ENCODE measurements around the gene CNTN4.

CNTN4 gene

GRCh38 chr3:2218816-2219215 is 120.2 kb downstream of the CNTN4 start:
- H3K27ac ChIP-seq (ENCODE audit: low read length): no peak overlapping the region
- H3K9me2 ChIP-seq (replicated peaks; ENCODE audit: insufficient read depth, low read length): no peaks in the 10 kb centered on the region
- no peak for DNase-seq
- no peaks in the 10 kb centered on the region for H4K20me1 ChIP-seq (ENCODE audit: insufficient read depth, low read length)
- no peaks in the 10 kb centered on the region for H3K9me3 ChIP-seq (replicated peaks; ENCODE audit: insufficient read depth, low read length)
- no peaks in the 10 kb centered on the region for H3K27me3 ChIP-seq (replicated peaks; ENCODE audit: insufficient read depth, low read length)
- H3K36me3 ChIP-seq (replicated peaks; ENCODE audit: insufficient read depth, low read length): no peaks in the 10 kb centered on the region
- H3F3A ChIP-seq (ENCODE audit: insufficient read depth, low read length): no peaks in the 10 kb centered on the region
- no peak overlapping the region for H2AFZ ChIP-seq (ENCODE audit: low read length)
- H3K4me3 ChIP-seq (ENCODE audit: low read length): no peak overlapping the region
- no peaks in the 10 kb centered on the region for H3K79me2 ChIP-seq (ENCODE audit: low read length)
- H3K4me2 ChIP-seq (ENCODE audit: low read depth, low read length): no peak overlapping the region
- no peak overlapping the region for H3K9ac ChIP-seq (ENCODE audit: low read length)
- H3K4me1 ChIP-seq (ENCODE audit: low read length): no peaks in the 10 kb centered on the region
- TF ChIP-seq EZH2phosphoT487 (IDR thresholded peaks at IDR 0.05; ENCODE audit: low read length) (no peak), EZH2 (optimal IDR thresholded peaks at IDR 0.05; ENCODE audit: low read depth, low read length) (no peak), CTCF (IDR thresholded peaks at IDR 0.05; ENCODE audit: low read length) (no peak)

GRCh38 chr3:2236203-2236602 is 137.5 kb downstream of the CNTN4 start:
- no peak overlapping the region for H3K4me2 ChIP-seq (ENCODE audit: low read depth, low read length)
- H3K4me3 ChIP-seq (ENCODE audit: low read length): no peak overlapping the region
- H3K9ac ChIP-seq (ENCODE audit: low read length): no peak overlapping the region
- no peaks in the 10 kb centered on the region for H3K27me3 ChIP-seq (replicated peaks; ENCODE audit: insufficient read depth, low read length)
- no peaks in the 10 kb centered on the region for H3K9me2 ChIP-seq (replicated peaks; ENCODE audit: insufficient read depth, low read length)
- H3K36me3 ChIP-seq (replicated peaks; ENCODE audit: insufficient read depth, low read length): no peaks in the 10 kb centered on the region
- no peaks in the 10 kb centered on the region for H3K4me1 ChIP-seq (ENCODE audit: low read length)
- H3F3A ChIP-seq (ENCODE audit: insufficient read depth, low read length): no peaks in the 10 kb centered on the region
- TF ChIP-seq EZH2phosphoT487 (IDR thresholded peaks at IDR 0.05; ENCODE audit: low read length) (no peak), EZH2 (optimal IDR thresholded peaks at IDR 0.05; ENCODE audit: low read depth, low read length) (no peak)
- H3K79me2 ChIP-seq (ENCODE audit: low read length): no peaks in the 10 kb centered on the region
- no peak for DNase-seq
- H2AFZ ChIP-seq (ENCODE audit: low read length): no peak overlapping the region
- H3K9me3 ChIP-seq (replicated peaks; ENCODE audit: insufficient read depth, low read length): no peaks in the 10 kb centered on the region
- no peak overlapping the region for H3K27ac ChIP-seq (ENCODE audit: low read length)
- no peaks in the 10 kb centered on the region for H4K20me1 ChIP-seq (ENCODE audit: insufficient read depth, low read length)

GRCh38 chr3:2244137-2244536 is 145.5 kb downstream of the CNTN4 start:
- Histone ChIP-seq H3K27me3 (replicated peaks; ENCODE audit: insufficient read depth, low read length) (no peaks in the 10 kb centered on the region), H3F3A (ENCODE audit: insufficient read depth, low read length) (no peaks in the 10 kb centered on the region), H3K9me2 (replicated peaks; ENCODE audit: insufficient read depth, low read length) (no peaks in the 10 kb centered on the region), H4K20me1 (ENCODE audit: insufficient read depth, low read length) (no peaks in the 10 kb centered on the region), H3K36me3 (replicated peaks; ENCODE audit: insufficient read depth, low read length) (no peaks in the 10 kb centered on the region), H3K79me2 (ENCODE audit: low read length) (no peaks in the 10 kb centered on the region), H3K9me3 (replicated peaks; ENCODE audit: insufficient read depth, low read length) (no peaks in the 10 kb centered on the region), H2AFZ (ENCODE audit: low read length) (no peak overlapping the region), H3K27ac (ENCODE audit: low read length) (no peak overlapping the region), H3K9ac (ENCODE audit: low read length) (no peak overlapping the region), H3K4me3 (ENCODE audit: low read length) (no peak overlapping the region), H3K4me2 (ENCODE audit: low read depth, low read length) (peak overlapping the region; percentile 27; the same call in 1 of the 2 replicates), H3K4me1 (ENCODE audit: low read length) (peaks cover 6% of the 10 kb centered on the region)
- DNase-seq: peak; percentile 70
- TF ChIP-seq EZH2 (optimal IDR thresholded peaks at IDR 0.05; ENCODE audit: low read depth, low read length): no peak
- TF ChIP-seq EZH2phosphoT487 (IDR thresholded peaks at IDR 0.05; ENCODE audit: low read length): no peak
- TF ChIP-seq CTCF (IDR thresholded peaks at IDR 0.05; ENCODE audit: low read length): no peak

GRCh38 chr3:2246873-2247648 is 148.4 kb downstream of the CNTN4 start:
- no peaks in the 10 kb centered on the region for H3K79me2 ChIP-seq (ENCODE audit: low read length)
- no peak overlapping the region for H3K4me3 ChIP-seq (ENCODE audit: low read length)
- H2AFZ ChIP-seq (ENCODE audit: low read length): no peak overlapping the region
- H3K36me3 ChIP-seq (replicated peaks; ENCODE audit: insufficient read depth, low read length): no peaks in the 10 kb centered on the region
- H3K4me1 ChIP-seq (ENCODE audit: low read length): peaks cover 6% of the 10 kb centered on the region
- H4K20me1 ChIP-seq (ENCODE audit: insufficient read depth, low read length): no peaks in the 10 kb centered on the region
- no peak for TF ChIP-seq EZH2 (optimal IDR thresholded peaks at IDR 0.05; ENCODE audit: low read depth, low read length)
- no peak for TF ChIP-seq CTCF (IDR thresholded peaks at IDR 0.05; ENCODE audit: low read length)
- TF ChIP-seq EZH2phosphoT487 (IDR thresholded peaks at IDR 0.05; ENCODE audit: low read length): no peak
- H3F3A ChIP-seq (ENCODE audit: insufficient read depth, low read length): no peaks in the 10 kb centered on the region
- H3K9me2 ChIP-seq (replicated peaks; ENCODE audit: insufficient read depth, low read length): no peaks in the 10 kb centered on the region
- H3K9ac ChIP-seq (ENCODE audit: low read length): no peak overlapping the region
- no peak for DNase-seq
- no peak overlapping the region for H3K4me2 ChIP-seq (ENCODE audit: low read depth, low read length)
- no peak overlapping the region for H3K27ac ChIP-seq (ENCODE audit: low read length)
- H3K9me3 ChIP-seq (replicated peaks; ENCODE audit: insufficient read depth, low read length): no peaks in the 10 kb centered on the region
- H3K27me3 ChIP-seq (replicated peaks; ENCODE audit: insufficient read depth, low read length): no peaks in the 10 kb centered on the region
